A549 (cell line): ENCODE results near the gene CASP1. TPM values are rescaled to one million over a fixed set of nuclear protein-coding genes. Genes with fewer than 3 reads are reported as not detected.

Source experiments
- ATAC-seq, 2 experiments: fragments of 200-7000 bp in 1 of 2; fragments of >200 bp in 1 of 2; cut with Nextera tagmentation in 1 of 2; cut with Tn5 transposase in 1 of 2; 3 replicates each; pipeline versions ENCODE4 v1.8.0 to v1.9.1; 2018 to 2020; ENCODE audit warnings: mild to moderate bottlenecking in 1 of 2, moderate library complexity in 1 of 2
- CTCF ChIA-PET: fragments of 300-600 bp; sonication (Branson Sonifier 250); formaldehyde crosslinking; extraction: SDS; loops from one replicate; lab custom pipeline; 2021; ENCODE audit warnings: antibody characterized with exemption, inconsistent platforms; lab: Yijun Ruan, JAX
- POLR2A ChIA-PET: fragments of 350-600 bp; formaldehyde crosslinking; extraction: SDS; loops from one replicate; lab custom pipeline; 2021; ENCODE audit warnings: antibody characterized with exemption, inconsistent platforms; lab: Yijun Ruan, JAX
- DNase-seq, 2 experiments: peaks; one replicate each; pipeline versions ENCODE4 v3.0.0 to v3.0.0-alpha.2; 2011 to 2016; ENCODE audit warnings: low read depth in 1 of 2, low spot score in 1 of 2
- FAIRE-seq: peaks from 2 replicates; lab custom pipeline; 2011; peaks lifted over from hg19 to GRCh38; lab: Jason Lieb, UNC
- H3K27ac ChIP-seq, 2 experiments: fragments of >200 bp; sonication (Bioruptor Twin); formaldehyde crosslinking; 3 replicates each; pipeline ENCODE4 v1.5.1; 2016 to 2017
- H3K4me1 ChIP-seq: fragments of >200 bp; sonication (Bioruptor Twin); formaldehyde crosslinking; 3 replicates; pipeline ENCODE4 v1.6.1; 2016
- H3K4me2 ChIP-seq: fragments of >200 bp; sonication (Bioruptor Twin); formaldehyde crosslinking; 3 replicates; pipeline ENCODE4 v1.6.1; 2016
- H3K4me3 ChIP-seq: fragments of >200 bp; sonication (Bioruptor Twin); formaldehyde crosslinking; 3 replicates; pipeline ENCODE4 v1.5.1; 2016
- H3K9me3 ChIP-seq: fragments of >200 bp; sonication (Bioruptor Twin); formaldehyde crosslinking; 3 replicates; pipeline ENCODE4 v1.6.1; 2016
- BHLHE40 ChIP-seq: IDR thresholded peaks from 2 replicates; pipeline ENCODE4 v1.6.1; 2012; ENCODE audit warnings: low read depth, low read length, inconsistent platforms
- CBX8 ChIP-seq: fragments of 200-600 bp; sonication (generic); IDR thresholded peaks from 2 replicates; pipeline ENCODE4 v1.6.1; 2016
- CHD2 ChIP-seq: fragments of 150-350 bp; IDR thresholded peaks from 2 replicates; pipeline ENCODE4 v1.6.1; 2014; ENCODE audit warnings: low read length; ENCODE audit not compliant: partially characterized antibody
- EHF ChIP-seq: fragments of 250-450 bp; sonication (Bioruptor Pico); IDR thresholded peaks from 2 replicates; pipeline ENCODE4 v1.5.0; 2020; ENCODE audit warnings: mild to moderate bottlenecking
- EHMT2 ChIP-seq: fragments of 200-600 bp; sonication (generic); IDR thresholded peaks from 2 replicates; pipeline ENCODE4 v1.6.1; 2016; ENCODE audit warnings: antibody characterized with exemption, low read depth, mild to moderate bottlenecking, moderate library complexity
- FOSB ChIP-seq: fragments of 250-450 bp; sonication (Bioruptor Pico); IDR thresholded peaks from 2 replicates; pipeline ENCODE4 v1.5.0; 2020; ENCODE audit warnings: mild to moderate bottlenecking, moderate library complexity
- FOSL2 ChIP-seq, 2 experiments: fragments of 450-650 bp in 1 of 2; fragments of >200 bp in 1 of 2; sonication (Bioruptor Twin) in 1 of 2; formaldehyde crosslinking; IDR thresholded peaks; 2 replicates each; pipeline versions ENCODE4 v1.5.0 to v1.6.1; 2016 to 2020; ENCODE audit warnings: mild to moderate bottlenecking in 1 of 2, moderate library complexity in 1 of 2
- HDAC2 ChIP-seq: fragments of 200-600 bp; sonication (generic); IDR thresholded peaks from 2 replicates; pipeline ENCODE4 v1.6.1; 2016
- HOXB13 ChIP-seq: fragments of 250-450 bp; sonication (Bioruptor Pico); IDR thresholded peaks from 2 replicates; pipeline ENCODE4 v1.5.0; 2020; ENCODE audit warnings: low read depth, mild to moderate bottlenecking, moderate library complexity
- KDM5A ChIP-seq: fragments of 200-600 bp; sonication (generic); IDR thresholded peaks from 2 replicates; pipeline ENCODE4 v1.6.1; 2016; ENCODE audit warnings: antibody characterized with exemption, mild to moderate bottlenecking
- MAFK ChIP-seq: fragments of 450-650 bp; IDR thresholded peaks from 2 replicates; pipeline ENCODE4 v1.6.1; 2014; ENCODE audit not compliant: partially characterized antibody
- MAZ ChIP-seq: fragments of 150-350 bp; IDR thresholded peaks from 2 replicates; pipeline ENCODE4 v1.6.1; 2014; ENCODE audit warnings: antibody characterized with exemption, low read depth, low read length, borderline replicate concordance
- PHF8 ChIP-seq: fragments of 200-600 bp; sonication (generic); IDR thresholded peaks from 2 replicates; pipeline ENCODE4 v1.6.1; 2016; ENCODE audit warnings: low read depth, mild to moderate bottlenecking, antibody characterized with exemption, moderate library complexity, borderline replicate concordance
- POLR2A ChIP-seq: IDR thresholded peaks from 2 replicates; pipeline ENCODE4 v1.6.1; 2012; ENCODE audit warnings: mild to moderate bottlenecking, low read length
- POLR2AphosphoS2 ChIP-seq: conservative IDR thresholded peaks from 2 replicates; pipeline ENCODE4 v1.6.1; 2012; ENCODE audit warnings: low read length, improper control_type of control experiment, inconsistent platforms
- RAD21 ChIP-seq, 2 experiments: fragments of >200 bp in 1 of 2; sonication (Bioruptor Twin) in 1 of 2; formaldehyde crosslinking in 1 of 2; IDR thresholded peaks in 1 of 2; conservative IDR thresholded peaks in 1 of 2; 2 replicates in 1 of 2; 3 replicates in 1 of 2; pipeline ENCODE4 v1.6.1; 2012 to 2018; ENCODE audit warnings: inconsistent platforms in 1 of 2
- RFX5 ChIP-seq: fragments of 450-650 bp; IDR thresholded peaks from 2 replicates; pipeline ENCODE4 v1.7.1; 2014; ENCODE audit warnings: antibody characterized with exemption, mild to moderate bottlenecking, moderate library complexity
- SMC3 ChIP-seq: fragments of >200 bp; sonication (Bioruptor Twin); formaldehyde crosslinking; IDR thresholded peaks from 3 replicates; pipeline ENCODE4 v1.6.1; 2018; ENCODE audit warnings: inconsistent platforms
- TP53 ChIP-seq: fragments of 250-450 bp; sonication (Bioruptor Pico); IDR thresholded peaks from 2 replicates; pipeline ENCODE4 v1.5.0; 2021; ENCODE audit warnings: mild to moderate bottlenecking, moderate library complexity
- ZFP36 ChIP-seq: fragments of 450-650 bp; IDR thresholded peaks from 2 replicates; pipeline ENCODE4 v1.6.1; 2014; ENCODE audit warnings: borderline replicate concordance; ENCODE audit not compliant: partially characterized antibody
- WGBS: methylation state at CpG from one replicate; pipeline ENCODE4 v1.1.6; 2017; ENCODE audit errors: missing lambda C conversion rate; 5-methylcytosine and 5-hydroxymethylcytosine counted together
- polyA plus RNA-seq, 4 experiments: library from polyadenylated mRNA; depleted of rRNA in 3 of 4; stranded (reverse); fragments of >200 nt; fragmentation: RNase III in 1 of 4; extraction: RNeasy Plus Mini Kit Qiagen cat#74134 plus additional on column Dnase treatment in 1 of 4; gene quantifications; 2 replicates in 3 of 4; 3 replicates in 1 of 4; pipeline ENCODE4 v1.2.3, GENCODE V29; 2011 to 2017
- TF ChIP-seq, protein P1 (sequence below): fragments of >200 bp; sonication (Bioruptor Twin); formaldehyde crosslinking; IDR thresholded peaks from 3 replicates; pipeline ENCODE4 v1.6.1; 2016
- TF ChIP-seq, protein P2 (sequence below): IDR thresholded peaks from 2 replicates; pipeline ENCODE4 v1.6.1; 2012; ENCODE audit warnings: low read depth, borderline replicate concordance
- TF ChIP-seq, protein P3 (sequence below): fragments of 250-450 bp; sonication (Bioruptor Pico); IDR thresholded peaks from 2 replicates; pipeline ENCODE4 v1.5.0; 2021; ENCODE audit warnings: mild to moderate bottlenecking, moderate library complexity, borderline replicate concordance

The CASP1 gene
- polyA plus RNA-seq, 2 of the 4 experiments (the other 2 are of a cell fraction) = 0.06 to 0.15 TPM

DNA sequence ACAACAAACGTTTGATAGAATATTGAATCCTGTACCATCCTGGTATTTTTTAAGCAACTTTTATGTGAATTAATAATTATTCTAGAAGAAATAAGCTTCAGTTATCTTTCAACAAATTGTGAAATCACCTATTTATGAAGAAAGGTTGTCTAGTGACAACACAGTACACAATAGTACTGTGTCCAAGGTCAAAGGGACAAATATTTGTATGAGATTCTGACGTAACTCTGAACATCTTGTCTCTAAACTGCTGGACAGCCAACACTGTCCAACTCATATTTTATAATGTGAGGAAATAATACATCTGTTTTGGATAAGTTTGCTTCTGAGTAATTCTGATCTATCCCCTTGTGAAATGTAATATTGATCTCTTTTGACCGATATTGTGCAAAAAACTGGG, 30.9 kb downstream of the CASP1 start:
- no peak for TF ChIP-seq HDAC2
- no peak for TF ChIP-seq RAD21 (conservative IDR thresholded peaks at IDR 0.05 in 1 of 2, IDR thresholded peaks at IDR 0.05 in 1 of 2)
- TF ChIP-seq, protein P1, sequence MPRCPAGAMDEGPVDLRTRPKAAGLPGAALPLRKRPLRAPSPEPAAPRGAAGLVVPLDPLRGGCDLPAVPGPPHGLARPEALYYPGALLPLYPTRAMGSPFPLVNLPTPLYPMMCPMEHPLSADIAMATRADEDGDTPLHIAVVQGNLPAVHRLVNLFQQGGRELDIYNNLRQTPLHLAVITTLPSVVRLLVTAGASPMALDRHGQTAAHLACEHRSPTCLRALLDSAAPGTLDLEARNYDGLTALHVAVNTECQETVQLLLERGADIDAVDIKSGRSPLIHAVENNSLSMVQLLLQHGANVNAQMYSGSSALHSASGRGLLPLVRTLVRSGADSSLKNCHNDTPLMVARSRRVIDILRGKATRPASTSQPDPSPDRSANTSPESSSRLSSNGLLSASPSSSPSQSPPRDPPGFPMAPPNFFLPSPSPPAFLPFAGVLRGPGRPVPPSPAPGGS = no peak
- no peak for TF ChIP-seq KDM5A
- TF ChIP-seq, protein P2, sequence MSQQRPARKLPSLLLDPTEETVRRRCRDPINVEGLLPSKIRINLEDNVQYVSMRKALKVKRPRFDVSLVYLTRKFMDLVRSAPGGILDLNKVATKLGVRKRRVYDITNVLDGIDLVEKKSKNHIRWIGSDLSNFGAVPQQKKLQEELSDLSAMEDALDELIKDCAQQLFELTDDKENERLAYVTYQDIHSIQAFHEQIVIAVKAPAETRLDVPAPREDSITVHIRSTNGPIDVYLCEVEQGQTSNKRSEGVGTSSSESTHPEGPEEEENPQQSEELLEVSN = no peak
- no peak for TF ChIP-seq TP53
- TF ChIP-seq PHF8 = no peak
- H3K4me2 ChIP-seq = no peak overlapping the region
- H3K4me3 ChIP-seq = no peak overlapping the region
- no peak overlapping the region for H3K27ac ChIP-seq
- no peak for ATAC-seq
- CTCF ChIA-PET = no interaction called here
- POLR2A ChIA-PET = no interaction called here
- no peak for FAIRE-seq
- WGBS = 81% methylated on average over 3 of the region's 3 CpGs
- no peak for DNase-seq
- H3K4me1 ChIP-seq = 0 out of 3 replicates have a peak, but pooled peaks cover 8% of the 10 kb centered on the region
- H3K9me3 ChIP-seq = no peaks in the 10 kb centered on the region

DNA sequence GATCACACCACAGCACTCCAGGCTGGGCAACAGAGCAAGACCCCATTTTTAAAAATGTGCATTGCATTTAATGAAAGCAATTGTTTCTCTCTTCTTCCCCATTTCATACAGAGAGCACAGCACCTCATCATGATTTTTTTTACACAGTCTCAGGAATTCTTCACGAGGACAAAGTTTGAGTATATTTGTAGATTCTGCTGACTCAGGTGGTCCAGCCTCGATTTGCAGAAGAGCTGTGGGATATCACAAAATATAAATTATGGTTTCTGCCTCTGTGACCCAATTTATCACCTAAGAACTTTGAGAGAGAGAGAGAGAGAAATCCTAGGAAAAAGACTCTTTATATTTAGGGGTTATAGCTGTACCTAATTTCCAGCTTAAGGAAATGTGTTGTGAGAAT, 31.8 kb downstream of the CASP1 start:
- peak; percentile 65 for TF ChIP-seq MAFK
- TF ChIP-seq RFX5 = no peak
- no peak for TF ChIP-seq POLR2AphosphoS2
- Histone ChIP-seq H3K27ac (no peak overlapping the region), H3K9me3 (no peaks in the 10 kb centered on the region), H3K4me2 (no peak overlapping the region), H3K4me3 (no peak overlapping the region), H3K4me1 (0 out of 3 replicates have a peak, but pooled peaks cover 8% of the 10 kb centered on the region)
- DNase-seq = no peak
- ATAC-seq = no peak
- CTCF ChIA-PET = no interaction called here
- POLR2A ChIA-PET = no interaction called here
- no peak for FAIRE-seq
- 16% methylated on average over 2 of the region's 2 CpGs for WGBS

DNA sequence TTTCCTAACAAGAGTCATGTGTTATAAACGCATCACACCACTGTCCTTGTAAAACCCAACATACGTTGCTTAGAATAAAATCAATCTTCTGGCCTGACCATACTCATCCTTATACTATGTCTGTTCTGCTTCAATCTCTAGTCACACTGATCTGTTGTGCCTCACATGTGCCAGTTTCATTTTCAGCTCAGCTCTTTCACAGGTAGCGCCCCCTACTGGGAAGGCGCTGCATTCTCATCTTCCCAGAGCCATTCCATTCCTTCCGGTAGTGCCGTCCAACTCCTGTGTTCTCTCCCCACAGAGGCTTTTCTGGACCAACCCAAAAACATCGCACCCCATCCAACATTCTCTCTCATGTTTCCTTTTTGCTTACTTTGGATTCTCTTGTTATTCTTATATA, 34.1 kb downstream of the CASP1 start:
- CTCF ChIA-PET = no interaction called here
- no peak overlapping the region for H3K27ac ChIP-seq
- TF ChIP-seq KDM5A (no peak), ZFP36 (no peak), POLR2A (no peak), CBX8 (no peak), FOSB (CRISPR knock-in tag) (no peak), CHD2 (no peak), RAD21 (conservative IDR thresholded peaks at IDR 0.05 in 1 of 2, IDR thresholded peaks at IDR 0.05 in 1 of 2) (no peak), POLR2AphosphoS2 (no peak), BHLHE40 (no peak), EHF (CRISPR knock-in tag) (no peak), MAZ (no peak), HOXB13 (no peak), FOSL2 (IDR thresholded peaks at IDR 0.05) (no peak), FOSL2 (CRISPR knock-in tag; IDR thresholded peaks at IDR 0.05) (no peak), SMC3 (no peak), EHMT2 (no peak)
- TF ChIP-seq, protein P3, sequence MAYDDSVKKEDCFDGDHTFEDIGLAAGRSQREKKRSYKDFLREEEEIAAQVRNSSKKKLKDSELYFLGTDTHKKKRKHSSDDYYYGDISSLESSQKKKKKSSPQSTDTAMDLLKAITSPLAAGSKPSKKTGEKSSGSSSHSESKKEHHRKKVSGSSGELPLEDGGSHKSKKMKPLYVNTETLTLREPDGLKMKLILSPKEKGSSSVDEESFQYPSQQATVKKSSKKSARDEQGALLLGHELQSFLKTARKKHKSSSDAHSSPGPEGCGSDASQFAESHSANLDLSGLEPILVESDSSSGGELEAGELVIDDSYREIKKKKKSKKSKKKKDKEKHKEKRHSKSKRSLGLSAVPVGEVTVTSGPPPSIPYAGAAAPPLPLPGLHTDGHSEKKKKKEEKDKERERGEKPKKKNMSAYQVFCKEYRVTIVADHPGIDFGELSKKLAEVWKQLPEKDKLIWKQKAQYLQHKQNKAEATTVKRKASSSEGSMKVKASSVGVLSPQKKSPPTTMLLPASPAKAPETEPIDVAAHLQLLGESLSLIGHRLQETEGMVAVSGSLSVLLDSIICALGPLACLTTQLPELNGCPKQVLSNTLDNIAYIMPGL (CRISPR knock-in tag) = no peak
- TF ChIP-seq, all 56 proteins: peak for 0
- H3K4me3 ChIP-seq = no peak overlapping the region
- ATAC-seq = no peak
- H3K4me1 ChIP-seq = 0 out of 3 replicates have a peak, but pooled peaks cover 8% of the 10 kb centered on the region
- POLR2A ChIA-PET = no interaction called here
- 76% methylated on average over 7 of the region's 7 CpGs for WGBS
- FAIRE-seq = no peak
- no peak overlapping the region for H3K4me2 ChIP-seq
- DNase-seq = peak in 1 of 2 experiments; percentile 1
- H3K9me3 ChIP-seq = no peaks in the 10 kb centered on the region
